Panc1 (cell line): ENCODE data around the gene RUFY2.

Experiments
- POLR2AphosphoS5 ChIP-seq: IDR thresholded peaks from 2 replicates; pipeline ENCODE4 v1.6.1; 2012; ENCODE audit warnings: mild to moderate bottlenecking, low read depth, low read length, moderate library complexity
- SIN3A ChIP-seq: IDR thresholded peaks from 2 replicates; pipeline ENCODE4 v1.6.1; 2012; ENCODE audit warnings: low read depth, mild to moderate bottlenecking, low read length, moderate library complexity, borderline replicate concordance; ENCODE audit not compliant: insufficient read depth
- TCF7L2 ChIP-seq: IDR thresholded peaks from 2 replicates; pipeline ENCODE4 v1.6.1; 2011; ENCODE audit warnings: mild to moderate bottlenecking, low read depth, low read length, inconsistent platforms
- TF ChIP-seq, protein P1 (sequence below): fragments of 450-650 bp; IDR thresholded peaks from 2 replicates; pipeline ENCODE4 v1.5.1; 2017; ENCODE audit warnings: mild to moderate bottlenecking
- TF ChIP-seq, protein P2 (sequence below), 2 experiments: IDR thresholded peaks; 2 replicates each; pipeline ENCODE4 v1.6.1; 2011 to 2012; ENCODE audit warnings: low read depth in 2 of 2, control low read depth in 1 of 2, low read length in 1 of 2, mild to moderate bottlenecking in 1 of 2, moderate library complexity in 1 of 2; ENCODE audit not compliant: insufficient read depth in 1 of 2

DNA sequence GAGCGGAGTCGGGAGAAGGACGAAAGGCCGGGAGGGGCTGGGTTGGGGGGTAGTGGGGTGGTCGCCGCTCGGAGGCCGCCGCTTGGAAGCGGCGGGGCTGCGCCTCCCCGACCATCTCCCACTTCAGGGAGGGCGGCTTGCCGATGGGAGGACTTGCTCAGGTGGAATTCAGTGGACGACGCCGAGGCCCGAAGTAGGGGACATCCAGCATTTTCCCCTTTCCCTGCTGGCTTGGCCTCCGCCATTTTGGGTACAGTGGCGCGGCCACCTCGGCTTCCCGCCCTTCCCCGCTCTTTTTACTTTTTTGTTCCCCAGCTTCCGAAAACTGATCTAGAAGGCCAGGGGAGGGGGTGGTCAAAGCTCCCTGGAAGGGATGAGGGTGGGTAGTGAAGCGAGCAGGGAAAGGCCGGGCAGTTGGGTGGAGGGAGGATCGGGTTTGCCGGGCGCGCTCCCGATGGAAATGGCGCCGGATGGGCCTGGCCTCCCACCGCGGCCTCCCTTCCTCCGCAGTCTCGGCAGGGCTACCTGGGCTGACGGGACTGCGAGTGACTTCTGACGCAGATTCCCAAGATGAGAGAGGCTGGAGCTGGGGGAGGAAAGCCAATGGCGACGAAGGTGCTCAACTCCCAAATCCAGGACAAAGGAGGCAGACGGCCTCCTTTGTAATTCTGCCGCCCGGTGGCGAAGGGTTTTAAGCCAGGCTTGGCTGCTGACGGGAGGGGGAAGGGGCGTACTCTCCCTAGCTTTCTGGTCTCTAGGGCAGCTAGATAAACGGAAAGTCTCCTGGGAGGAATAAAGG lies 74.6 kb downstream of the RUFY2 start, which contains the start of gene PBLD:
- TF ChIP-seq, protein P1, sequence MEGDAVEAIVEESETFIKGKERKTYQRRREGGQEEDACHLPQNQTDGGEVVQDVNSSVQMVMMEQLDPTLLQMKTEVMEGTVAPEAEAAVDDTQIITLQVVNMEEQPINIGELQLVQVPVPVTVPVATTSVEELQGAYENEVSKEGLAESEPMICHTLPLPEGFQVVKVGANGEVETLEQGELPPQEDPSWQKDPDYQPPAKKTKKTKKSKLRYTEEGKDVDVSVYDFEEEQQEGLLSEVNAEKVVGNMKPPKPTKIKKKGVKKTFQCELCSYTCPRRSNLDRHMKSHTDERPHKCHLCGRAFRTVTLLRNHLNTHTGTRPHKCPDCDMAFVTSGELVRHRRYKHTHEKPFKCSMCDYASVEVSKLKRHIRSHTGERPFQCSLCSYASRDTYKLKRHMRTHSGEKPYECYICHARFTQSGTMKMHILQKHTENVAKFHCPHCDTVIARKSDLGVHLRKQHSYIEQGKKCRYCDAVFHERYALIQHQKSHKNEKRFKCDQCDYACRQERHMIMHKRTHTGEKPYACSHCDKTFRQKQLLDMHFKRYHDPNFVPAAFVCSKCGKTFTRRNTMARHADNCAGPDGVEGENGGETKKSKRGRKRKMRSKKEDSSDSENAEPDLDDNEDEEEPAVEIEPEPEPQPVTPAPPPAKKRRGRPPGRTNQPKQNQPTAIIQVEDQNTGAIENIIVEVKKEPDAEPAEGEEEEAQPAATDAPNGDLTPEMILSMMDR: peak; percentile 76
- TF ChIP-seq, protein P2, sequence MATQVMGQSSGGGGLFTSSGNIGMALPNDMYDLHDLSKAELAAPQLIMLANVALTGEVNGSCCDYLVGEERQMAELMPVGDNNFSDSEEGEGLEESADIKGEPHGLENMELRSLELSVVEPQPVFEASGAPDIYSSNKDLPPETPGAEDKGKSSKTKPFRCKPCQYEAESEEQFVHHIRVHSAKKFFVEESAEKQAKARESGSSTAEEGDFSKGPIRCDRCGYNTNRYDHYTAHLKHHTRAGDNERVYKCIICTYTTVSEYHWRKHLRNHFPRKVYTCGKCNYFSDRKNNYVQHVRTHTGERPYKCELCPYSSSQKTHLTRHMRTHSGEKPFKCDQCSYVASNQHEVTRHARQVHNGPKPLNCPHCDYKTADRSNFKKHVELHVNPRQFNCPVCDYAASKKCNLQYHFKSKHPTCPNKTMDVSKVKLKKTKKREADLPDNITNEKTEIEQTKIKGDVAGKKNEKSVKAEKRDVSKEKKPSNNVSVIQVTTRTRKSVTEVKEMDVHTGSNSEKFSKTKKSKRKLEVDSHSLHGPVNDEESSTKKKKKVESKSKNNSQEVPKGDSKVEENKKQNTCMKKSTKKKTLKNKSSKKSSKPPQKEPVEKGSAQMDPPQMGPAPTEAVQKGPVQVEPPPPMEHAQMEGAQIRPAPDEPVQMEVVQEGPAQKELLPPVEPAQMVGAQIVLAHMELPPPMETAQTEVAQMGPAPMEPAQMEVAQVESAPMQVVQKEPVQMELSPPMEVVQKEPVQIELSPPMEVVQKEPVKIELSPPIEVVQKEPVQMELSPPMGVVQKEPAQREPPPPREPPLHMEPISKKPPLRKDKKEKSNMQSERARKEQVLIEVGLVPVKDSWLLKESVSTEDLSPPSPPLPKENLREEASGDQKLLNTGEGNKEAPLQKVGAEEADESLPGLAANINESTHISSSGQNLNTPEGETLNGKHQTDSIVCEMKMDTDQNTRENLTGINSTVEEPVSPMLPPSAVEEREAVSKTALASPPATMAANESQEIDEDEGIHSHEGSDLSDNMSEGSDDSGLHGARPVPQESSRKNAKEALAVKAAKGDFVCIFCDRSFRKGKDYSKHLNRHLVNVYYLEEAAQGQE (IDR thresholded peaks at IDR 0.05; ENCODE audit: insufficient read depth in 1 of 2, low read depth in 2 of 2, low read length in 1 of 2): peak in 1 of 2 experiments; percentile 17; a peak in 1 of 4 replicates
- TF ChIP-seq SIN3A: 0 out of 2 replicates have a peak, but pooled peaks have one; percentile 85
- peak; percentile 86 for TF ChIP-seq POLR2AphosphoS5
- peak; percentile 89 for TF ChIP-seq TCF7L2
